Dermis blood vessel endothelial cell (primary cell): ENCODE results near the gene INPP5B. TPM values are rescaled to one million over a fixed set of nuclear protein-coding genes. Genes with fewer than 3 reads are reported as not detected.
"Not testable (repeated sequence)": the region's sequence is repeated elsewhere in the genome, so short reads cannot be mapped to it uniquely, and the experiment has no call there.

Source experiments
- DNase-seq: peaks from one replicate; pipeline ENCODE4 v3.0.0; 2010
- total RNA-seq: library from RNA; depleted of rRNA; stranded (reverse); fragments of >200 nt; gene quantifications from 2 replicates; pipeline ENCODE4 v1.2.3, GENCODE V29; 2014

Gene INPP5B
- 21.3 and 21.5 TPM in 2 replicates for total RNA-seq

DNA sequence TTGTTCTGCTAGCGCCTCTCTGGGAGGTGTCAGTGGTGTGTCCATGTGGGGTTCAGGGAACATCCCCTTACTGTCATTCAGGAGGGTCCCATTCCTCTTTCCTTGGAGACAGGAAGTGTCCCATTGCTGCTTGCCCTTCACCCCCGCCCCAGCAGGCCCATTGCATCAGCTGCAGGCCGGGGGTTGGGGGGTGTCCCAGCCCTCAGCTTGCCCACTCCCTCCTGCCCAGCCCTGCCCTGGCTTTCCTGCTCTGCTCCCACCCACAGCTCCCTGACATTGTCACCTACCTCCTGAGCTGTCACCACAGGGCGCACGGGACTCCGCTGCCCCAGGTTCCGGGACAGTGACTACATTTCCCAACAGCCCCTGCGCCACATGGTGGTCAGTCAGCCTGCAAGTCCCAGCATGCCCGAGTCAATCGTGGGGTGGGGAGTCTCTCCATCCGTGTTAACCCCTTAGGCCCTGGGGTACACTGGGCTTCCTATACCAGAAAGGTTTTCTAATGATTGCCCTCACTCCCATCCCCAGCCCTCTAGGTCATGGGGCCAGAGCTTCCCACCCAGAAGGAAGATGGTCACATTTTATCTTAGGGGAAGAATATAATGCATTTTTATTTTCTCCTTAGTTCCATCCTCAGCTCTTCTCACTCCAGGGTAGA is at the start of gene INPP5B:
INPP5B (minus strand) TSS at position 351 of the 658 bp plus-strand sequence. CDS start 745 bp downstream, outside the sequence.
- DNase-seq, result peak; percentile 92

DNA sequence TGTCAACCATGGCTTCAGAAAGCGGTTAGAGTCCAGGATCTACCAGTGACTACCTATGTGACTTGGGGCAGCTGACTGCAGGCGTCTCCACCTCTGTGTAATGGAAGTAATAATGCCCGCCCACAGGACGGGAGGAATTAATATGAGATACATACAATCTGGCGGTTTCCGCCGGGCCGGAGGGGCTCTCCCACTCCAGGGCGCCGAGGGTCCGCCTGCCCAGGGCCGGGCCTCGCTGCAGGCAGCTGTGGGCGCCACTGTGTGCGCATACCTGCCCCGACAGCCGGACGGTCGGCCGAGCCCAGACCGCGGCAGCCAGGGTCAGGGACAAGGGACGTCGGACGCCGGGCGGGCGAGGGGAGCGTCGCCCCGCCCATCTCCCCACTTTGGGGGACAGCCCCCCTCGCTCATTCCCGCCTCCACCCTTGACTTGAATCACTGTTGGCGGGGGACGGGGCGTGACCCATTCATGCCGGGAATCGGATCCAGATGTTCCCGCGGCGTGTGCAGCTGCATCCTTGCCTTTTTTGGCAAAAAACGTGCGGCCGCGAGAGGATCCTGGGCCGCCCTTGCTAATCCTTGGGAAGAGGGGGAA is 49.0 kb upstream of the INPP5B start:
- DNase-seq, result peak; percentile 60

DNA sequence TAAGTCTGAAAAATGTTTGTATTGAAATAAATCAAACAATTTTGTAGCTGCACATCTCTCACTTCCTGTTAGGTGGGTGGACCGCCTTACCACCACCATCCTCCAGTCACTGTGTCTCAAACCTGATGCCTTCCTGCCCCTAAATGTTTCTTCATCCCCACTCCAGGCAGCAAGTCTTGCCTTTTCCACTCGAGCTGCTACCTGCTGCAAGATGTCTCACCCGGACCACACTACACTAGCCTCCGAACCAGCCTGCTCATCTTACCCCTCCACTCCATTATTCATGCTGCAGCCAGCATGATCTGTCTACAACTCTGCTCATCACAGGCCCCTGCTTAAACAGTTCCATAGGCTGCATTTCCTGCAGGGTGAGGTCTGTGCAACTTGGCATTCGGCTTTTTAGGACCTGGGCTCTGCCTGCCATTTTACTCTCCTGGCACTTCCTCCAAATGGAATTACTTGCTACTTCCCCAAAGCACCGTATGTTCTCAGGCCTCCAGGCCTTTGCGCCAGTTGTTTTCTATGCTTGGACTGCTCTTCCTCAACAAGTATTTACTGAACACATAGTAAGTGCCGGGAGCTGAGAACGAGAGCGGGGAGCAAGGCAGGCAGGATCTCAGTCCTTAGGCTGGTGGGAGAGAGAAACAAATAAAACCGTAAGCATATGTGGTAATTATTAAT is 48.2 kb upstream of the INPP5B start:
- no peak for DNase-seq

DNA sequence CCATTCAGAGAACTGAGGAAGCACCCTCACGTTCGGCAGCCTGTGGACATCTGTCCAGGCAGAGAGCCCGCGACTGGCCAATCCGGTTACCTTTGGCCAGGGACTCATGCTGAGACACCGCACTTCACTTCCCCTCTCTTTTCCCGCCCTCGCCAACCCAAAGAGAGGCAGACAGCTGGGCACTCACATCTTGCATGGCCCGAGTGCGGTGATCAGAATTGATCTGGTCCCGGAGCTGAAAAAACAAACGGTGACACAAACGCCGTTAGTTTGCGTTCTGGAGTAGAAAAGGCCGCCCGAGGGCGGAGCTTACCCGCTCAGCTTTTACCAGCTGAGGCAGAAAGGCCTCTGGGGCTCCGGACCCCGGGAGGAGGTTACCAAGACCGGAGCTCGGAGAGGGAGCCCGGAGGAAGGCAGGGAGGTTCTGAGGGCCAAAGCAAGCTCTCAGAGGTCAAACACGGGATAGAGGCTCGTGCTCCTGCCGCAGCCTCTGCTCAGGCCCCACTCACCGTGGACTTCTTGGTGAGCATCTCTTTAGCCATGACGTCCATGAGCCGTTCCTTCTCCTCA is 42.6 kb upstream of the INPP5B start:
- peak; percentile 54 for DNase-seq

DNA sequence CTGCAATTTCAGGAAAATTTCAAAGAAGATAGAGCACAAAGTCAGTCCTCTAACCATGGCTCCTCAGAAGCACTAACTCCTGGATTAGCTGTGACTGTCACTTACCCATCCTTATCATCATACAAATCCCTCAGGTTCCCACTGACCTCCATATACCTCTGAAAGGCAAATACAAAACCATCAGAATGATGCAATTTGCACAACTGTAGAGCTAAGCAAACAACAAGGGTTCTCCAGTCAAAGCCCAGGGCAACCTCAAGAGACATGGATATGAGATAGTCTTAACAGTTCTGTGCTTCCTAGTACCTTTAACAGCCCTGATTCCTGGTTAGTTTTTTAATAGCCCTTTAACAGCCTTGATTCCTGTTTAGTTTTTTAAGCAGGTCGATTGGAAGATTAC is 40.8 kb upstream of the INPP5B start:
- no peak for DNase-seq

DNA sequence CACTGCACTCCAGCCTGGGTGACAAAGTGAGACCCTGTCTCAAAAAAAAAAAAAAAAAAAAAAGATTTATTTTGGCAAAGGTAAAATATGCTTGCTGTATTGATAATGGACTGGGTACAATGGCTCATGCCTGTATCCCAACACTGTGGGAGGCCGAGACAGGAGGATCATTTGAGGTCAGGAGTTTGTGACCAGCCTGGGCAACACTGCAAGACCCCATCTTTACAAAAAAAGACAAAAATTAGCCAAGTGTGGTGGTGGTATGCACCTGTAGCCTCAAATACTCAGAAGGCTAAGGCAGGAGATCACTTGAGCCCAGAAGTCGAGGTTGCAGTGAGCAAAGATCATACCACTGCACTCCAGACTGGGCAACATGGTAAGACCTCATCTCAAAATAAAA is 36.7 kb upstream of the INPP5B start:
- DNase-seq, result no peak

DNA sequence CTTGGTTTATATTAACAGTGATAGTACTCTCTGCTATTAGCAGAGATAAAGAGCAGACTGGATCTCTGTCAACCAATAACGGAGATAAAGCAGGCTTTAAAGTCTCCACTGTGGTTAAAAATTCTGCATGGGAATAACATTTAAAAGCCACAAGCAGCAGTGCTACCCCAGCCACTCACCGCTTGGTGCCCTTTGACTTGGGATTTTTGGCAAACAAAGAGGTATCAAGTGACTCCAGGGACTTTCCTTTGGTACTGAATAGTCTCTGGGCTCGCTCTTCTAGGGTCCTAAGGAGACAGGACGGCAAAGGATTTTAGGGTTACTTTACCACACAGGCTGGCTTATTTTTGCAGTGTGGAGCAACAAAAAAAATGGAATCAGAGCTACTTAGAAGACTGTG is 31.7 kb upstream of the INPP5B start:
- no peak for DNase-seq

DNA sequence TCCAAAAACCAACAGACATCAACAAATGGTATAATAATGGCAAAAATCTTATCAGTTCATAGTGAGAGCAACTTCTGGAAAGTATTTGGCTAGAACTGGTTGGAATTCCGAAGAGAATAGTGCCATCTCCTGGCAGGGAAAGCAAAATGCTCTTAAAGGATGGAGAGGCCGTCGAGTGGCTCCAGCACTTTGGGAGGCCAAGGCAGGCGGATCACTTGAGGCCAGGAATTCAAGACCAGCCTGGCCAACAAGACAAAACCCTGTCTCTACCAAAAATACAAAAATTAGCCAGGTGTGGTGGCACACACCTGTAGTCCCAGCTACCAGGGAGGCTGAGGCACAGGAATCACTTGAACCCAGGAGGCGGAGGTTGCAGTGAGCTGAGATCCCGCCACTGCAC is 28.2 kb upstream of the INPP5B start:
- peak; percentile 76 for DNase-seq

DNA sequence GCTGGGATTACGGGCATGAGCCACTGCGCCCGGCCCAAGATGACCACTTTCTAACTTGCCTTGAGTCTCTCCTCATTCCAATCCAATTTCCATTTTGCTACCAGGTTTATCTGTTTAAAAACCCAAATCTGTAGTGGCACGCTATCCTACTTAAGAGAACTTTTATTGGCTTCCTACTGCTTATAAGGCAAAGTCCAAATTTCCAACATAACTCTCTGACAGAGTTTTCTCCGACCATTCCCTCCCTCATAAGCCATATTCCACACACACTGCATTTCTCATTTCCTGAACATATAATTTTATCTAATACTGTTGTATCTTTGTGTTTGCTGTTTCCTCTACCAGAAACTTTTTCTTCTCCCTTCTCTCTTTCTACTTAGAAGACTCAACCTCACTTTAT is 27.7 kb upstream of the INPP5B start:
- no peak for DNase-seq

DNA sequence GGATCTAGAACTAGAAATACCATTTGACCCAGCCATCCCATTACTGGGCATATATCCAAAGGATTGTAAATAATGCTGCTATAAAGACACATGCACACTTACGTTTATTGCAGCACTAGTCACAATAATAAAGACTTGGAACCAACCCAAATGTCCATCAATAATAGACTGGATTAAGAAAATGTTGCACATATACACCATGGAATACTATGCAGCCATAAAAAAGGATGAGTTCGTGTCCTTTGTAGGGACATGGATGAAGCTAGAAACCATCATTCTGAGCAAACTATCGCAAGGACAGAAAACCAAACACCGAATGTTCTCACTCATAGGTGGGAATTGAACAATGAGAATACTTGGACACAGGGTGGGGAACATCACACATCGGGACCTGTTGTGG is 26.8 kb upstream of the INPP5B start:
- DNase-seq, result not testable (repeated sequence)

DNA sequence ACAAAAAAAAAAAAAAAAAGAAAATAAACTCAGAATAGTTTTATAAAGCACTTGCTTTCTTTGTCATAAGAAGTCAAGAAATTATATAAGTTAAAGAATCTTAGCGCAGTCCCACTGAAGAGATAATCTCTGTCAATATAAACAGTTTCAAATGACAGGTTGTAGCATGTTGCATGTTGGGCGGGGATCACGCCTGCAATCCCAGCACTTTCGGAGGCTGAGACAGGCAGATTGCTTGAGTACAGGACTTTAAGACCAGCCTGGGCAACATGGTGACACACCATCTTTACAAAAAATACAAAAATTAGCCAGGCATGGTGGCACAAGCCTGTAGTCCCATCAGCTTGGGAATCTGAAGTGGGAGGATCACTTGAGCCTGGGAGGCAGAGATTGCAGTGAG is 18.4 kb upstream of the INPP5B start:
- no peak for DNase-seq

DNA sequence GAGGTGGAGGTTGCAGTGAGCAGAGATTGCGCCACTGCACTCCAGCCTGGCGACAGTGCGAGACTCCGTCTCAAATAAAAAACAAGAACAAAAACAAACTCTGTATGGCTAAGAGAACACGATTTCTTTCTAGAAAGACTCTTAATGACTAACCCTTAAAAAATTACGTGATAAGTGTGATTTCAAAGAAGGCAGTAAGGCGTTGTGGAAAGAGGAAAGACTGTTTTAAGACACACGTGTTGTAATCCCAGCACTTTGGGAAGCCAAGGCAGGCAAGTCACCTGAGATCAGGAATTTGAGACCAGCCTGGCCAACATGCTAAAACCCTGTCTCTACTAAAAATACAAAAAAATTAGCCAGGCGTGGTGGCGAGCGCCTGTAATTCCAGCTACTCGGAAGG is 17.3 kb upstream of the INPP5B start:
- not testable (repeated sequence) for DNase-seq

DNA sequence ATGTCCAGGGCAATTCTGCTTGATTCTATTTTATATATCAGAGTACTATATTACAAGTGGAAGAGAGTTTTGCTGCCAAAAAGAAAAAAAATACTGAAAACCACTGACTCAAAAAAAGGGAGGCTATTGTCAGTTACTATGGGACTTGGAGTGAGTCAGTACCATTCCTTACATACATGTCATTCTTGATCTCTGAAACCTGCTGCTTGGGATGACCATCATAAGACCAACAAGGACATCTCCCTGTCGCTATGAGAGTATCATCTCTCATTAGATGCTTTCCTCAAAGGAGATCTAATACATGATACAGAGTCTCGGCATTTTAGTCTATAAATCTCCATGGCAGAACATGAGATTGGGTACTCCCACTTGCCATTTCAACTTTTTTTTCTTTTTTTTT is 11.8 kb upstream of the INPP5B start:
- no peak for DNase-seq

DNA sequence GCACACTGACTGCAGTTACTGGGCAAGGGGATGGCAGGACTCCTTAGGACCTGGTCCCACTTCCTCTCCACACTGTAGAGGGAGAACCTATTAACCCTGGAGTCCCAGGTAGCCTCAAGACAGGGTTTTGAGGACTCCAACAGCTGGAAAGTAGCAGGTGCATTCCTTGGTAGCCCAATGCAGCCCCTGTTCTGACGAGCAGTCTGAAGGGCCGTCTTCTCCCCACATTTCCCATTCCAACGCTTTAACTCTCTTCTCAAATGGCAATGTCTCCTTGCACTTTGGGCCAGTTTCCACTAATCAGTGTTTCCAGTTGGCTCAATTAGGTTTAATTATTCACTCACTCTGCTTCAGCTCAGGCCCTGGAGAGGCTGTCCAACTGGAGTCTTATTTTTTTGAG is 8.8 kb upstream of the INPP5B start:
- DNase-seq, result no peak

DNA sequence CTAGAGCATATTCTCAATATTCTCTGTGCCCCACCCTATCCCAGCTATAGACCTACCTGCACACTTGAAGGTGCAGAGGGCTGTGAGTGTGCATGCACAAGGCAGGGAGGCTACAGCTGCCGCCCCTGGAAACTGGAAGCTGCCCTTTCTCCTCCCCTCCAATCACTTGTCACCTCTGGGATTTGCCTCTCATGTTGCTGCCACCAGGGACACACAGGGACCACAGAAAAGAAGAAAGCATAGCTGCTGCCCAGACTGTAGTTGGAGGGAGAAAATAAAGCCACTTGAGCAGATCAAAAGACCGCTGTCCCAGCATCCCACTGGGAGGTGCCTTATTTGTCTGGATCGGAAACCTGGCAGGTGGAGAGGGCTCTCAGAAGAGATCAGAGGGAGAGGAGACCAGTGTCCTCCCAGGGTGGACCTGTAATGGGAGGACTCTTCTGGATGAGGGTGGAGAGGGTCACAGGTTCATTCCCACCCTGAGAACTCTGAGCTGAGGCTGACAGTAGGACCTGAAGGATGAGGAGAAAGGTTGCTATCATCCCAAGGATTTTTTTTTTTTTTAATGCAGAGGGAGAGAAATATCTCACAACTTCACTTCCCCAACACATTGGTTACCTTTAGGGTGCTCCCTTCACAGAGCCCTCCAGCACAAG is 7.6 kb upstream of the INPP5B start:
- no peak for DNase-seq

DNA sequence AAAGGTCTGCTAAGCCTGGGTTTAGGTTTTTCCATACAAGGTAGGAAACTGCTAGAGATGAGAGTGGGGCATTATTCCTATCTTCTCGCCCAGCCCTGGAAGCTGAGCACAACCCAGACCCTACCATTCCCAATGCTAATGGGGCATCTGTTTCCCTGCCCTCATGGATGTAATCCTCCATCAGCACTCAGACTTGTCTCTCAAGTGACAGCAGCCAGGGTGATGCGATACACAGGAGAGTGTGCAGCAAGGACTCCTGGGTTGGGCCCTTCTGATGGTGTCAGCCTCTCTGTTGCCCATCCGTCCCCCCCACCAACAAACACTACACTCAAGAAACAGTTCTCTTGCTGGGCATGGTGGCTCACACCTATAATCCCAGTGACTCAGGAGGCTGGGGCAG is 5.9 kb upstream of the INPP5B start:
- DNase-seq, result no peak

DNA sequence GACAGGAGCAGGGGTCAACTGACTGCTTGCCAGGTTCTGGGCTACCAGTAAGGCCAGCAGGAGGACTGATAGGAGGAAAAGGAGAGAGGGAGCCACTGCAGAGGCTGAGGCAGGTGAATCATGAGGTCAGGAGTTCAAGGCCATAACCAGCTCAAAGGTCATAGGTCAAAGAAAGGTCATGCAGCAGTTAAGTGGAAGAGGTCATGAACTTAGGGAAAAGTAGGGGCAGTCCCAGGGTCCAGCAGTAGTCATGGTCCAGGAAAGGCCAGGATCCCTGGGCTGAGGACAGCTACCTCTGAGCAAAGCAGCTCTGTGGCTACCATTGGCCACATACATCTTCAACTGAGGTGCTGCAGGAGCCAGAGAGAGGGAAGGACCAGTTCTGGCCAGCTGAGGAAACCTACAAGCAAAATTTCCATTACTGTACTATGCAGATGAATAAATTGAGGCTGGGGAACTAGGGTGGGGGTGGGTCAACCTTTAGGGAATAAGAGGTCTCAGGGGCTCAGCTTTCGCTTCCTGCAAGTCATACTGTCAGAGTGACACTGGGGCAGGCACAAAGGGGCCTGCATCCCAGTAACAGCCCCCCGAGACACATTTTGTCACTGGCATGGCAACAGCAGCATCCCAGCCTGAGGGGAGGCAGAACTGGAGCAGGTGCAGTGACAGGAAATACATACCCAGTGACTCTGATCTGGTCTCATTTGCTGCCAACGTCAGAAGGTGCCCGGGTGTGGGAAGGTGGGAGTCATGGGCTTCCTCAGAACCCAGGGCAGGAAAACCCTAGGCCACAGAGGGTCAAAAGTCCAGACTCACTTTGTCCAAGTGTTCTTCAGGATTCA is 5.2 kb upstream of the INPP5B start:
- DNase-seq, result no peak

DNA sequence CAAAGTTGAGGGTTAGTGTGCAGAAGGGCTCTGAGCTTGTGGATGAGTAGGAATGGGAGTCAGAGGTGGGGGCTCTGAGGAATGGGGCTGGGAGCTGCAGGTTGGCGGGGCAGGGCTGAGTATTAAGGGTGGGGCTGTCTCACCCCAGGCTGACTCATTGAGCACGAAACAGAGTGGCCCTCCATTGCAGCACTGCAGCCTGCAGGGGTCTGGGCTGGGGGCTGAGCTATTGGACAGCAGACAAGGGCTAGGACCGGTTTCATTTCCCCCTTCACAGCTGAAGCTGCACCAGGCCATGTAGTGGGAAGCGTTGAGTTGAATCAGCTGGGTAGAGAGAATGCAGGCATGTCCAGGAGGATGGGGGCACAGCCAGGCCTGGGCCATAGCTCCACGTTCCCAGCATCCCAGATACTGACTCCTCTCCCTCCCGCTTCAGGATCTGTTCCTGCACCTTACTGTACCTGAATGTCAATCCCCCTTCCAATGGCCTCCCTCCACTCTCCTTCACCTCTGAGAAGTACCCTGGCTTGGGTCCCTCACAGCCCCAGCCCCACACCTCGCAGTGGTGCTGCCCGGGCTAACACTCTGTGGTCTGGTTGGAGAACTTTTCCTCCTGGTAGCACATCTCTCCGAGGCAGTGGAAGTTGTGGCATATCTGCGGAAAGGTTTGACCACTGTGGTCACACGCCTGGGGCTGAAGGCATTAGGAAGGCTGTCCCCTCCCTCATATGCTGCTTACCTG is 4.4 kb upstream of the INPP5B start:
- no peak for DNase-seq

DNA sequence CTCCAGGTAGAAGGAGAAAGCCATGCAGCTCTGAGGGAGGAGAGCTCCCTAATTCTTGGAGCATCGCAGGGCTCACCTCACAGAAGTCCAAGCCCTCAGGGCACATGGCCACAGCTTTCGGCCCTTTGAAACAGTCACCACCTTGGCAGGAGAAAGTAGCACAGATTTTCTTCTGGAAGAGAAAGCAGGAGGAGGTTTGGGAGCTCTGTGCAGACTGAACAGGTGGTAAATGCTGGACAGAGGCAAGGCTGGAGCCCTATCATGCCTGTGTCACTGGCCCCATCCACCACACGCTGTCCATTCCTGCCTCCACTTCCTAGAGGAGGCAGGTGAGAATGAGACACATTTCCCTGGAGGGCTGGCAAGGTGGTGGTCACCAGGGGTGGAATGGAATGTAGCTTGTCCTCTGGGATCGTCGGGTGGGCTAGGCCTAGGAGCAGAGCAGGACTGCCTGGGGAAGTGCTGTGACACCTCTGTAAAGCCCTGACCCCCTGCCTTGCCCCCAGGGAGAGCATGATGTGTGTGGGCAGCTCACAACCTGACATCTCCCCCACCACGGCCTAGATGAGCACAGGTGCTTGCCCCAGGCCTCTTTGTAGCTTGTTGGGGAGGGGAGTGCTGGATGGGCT is 2.8 kb upstream of the INPP5B start:
- no peak for DNase-seq

DNA sequence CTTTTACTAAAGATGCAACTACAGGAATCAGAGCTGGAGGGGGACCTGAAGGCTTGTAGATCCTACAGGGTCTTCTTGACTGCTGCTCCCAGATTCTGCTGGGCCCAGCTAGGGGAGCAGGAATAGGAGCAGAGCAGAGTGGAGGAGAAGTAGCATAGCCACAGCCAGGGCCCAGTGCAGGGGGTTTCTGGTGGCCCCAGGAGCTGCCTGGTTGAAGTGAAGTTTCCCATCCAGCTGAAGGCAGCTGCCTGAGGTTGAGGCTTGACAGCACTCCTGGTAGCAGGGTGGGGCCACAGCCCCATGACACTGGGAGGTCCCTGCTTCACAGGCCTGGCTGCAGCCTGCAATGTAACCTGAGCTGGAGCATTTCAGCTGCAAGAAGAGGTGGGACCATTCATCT is 2.0 kb upstream of the INPP5B start:
- DNase-seq, result no peak

DNA sequence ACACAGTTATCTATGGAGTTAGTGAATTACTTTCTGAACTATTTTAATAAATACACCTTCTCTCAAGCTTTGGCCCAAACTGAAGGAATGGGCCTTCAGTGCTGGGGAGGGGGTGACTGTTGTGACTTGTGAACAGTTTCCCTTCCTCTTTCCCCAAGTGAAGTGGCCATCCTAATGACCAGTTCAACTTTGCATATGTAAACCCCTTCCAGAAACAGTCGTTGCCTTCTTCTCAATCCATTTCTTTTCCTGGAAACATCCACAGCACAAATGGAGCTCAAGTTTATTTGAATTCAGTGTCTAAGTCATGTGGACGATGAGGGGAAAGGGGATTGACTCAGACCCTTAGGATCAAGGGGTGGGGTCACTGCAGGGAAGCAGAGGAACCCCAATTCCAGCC is 1.3 kb upstream of the INPP5B start:
- no peak for DNase-seq
